ENCODE data around the gene GATD1. TPM values are rescaled to one million over a fixed set of nuclear protein-coding genes. Genes with fewer than 3 reads are reported as not detected.

GATD1 gene
- total and polyA plus RNA-seq, 9 of the 15 experiments (the other 6 are each of a cell fraction or from before 2014, with no cell fraction given) = 2.8 to 144 (median 36.9) TPM

GRCh38 chr11:818396-819128 lies 41.3 kb upstream of the GATD1 start, which contains the start of gene PNPLA2 (continued):
- TF ChIP-seq ATF7 (IDR thresholded peaks at IDR 0.05) = peak; percentile 70
- no peak for TF ChIP-seq HOMEZ (CRISPR knock-in tag; IDR thresholded peaks at IDR 0.05)
- TF ChIP-seq MAX (CRISPR knock-in tag; IDR thresholded peaks at IDR 0.05) = 0 out of 2 replicates have a peak, but pooled peaks have one; percentile 25
- TF ChIP-seq, protein P1, sequence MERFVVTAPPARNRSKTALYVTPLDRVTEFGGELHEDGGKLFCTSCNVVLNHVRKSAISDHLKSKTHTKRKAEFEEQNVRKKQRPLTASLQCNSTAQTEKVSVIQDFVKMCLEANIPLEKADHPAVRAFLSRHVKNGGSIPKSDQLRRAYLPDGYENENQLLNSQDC (CRISPR knock-in tag; IDR thresholded peaks at IDR 0.05) = no peak
- no peak for TF ChIP-seq NFATC3 (IDR thresholded peaks at IDR 0.05)
- TF ChIP-seq JUND (IDR thresholded peaks at IDR 0.05; ENCODE audit: borderline replicate concordance, low read depth, low read length) = peak; percentile 50; the same call in 1 of the 2 replicates
- TF ChIP-seq JUND (tag; IDR thresholded peaks at IDR 0.05; ENCODE audit: borderline replicate concordance, low read depth, low read length) = peak; percentile 16; the same call in 1 of the 3 replicates
- TF ChIP-seq NFIC (IDR thresholded peaks at IDR 0.05) = 0 out of 2 replicates have a peak, but pooled peaks have one; percentile 14
- TF ChIP-seq MTF1 (CRISPR knock-in tag; IDR thresholded peaks at IDR 0.05; ENCODE audit: borderline replicate concordance) = no peak
- TF ChIP-seq, protein P2, sequence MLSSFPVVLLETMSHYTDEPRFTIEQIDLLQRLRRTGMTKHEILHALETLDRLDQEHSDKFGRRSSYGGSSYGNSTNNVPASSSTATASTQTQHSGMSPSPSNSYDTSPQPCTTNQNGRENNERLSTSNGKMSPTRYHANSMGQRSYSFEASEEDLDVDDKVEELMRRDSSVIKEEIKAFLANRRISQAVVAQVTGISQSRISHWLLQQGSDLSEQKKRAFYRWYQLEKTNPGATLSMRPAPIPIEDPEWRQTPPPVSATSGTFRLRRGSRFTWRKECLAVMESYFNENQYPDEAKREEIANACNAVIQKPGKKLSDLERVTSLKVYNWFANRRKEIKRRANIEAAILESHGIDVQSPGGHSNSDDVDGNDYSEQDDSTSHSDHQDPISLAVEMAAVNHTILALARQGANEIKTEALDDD (IDR thresholded peaks at IDR 0.05) = no peak
- TF ChIP-seq, protein P3, sequence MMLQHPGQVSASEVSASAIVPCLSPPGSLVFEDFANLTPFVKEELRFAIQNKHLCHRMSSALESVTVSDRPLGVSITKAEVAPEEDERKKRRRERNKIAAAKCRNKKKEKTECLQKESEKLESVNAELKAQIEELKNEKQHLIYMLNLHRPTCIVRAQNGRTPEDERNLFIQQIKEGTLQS (IDR thresholded peaks at IDR 0.05) = peak; percentile 83
- TF ChIP-seq, protein P3 (CRISPR knock-in tag; conservative IDR thresholded peaks at IDR 0.05) = no peak
- peak; percentile 65 for TF ChIP-seq CEBPB (tag; IDR thresholded peaks at IDR 0.05)
- TF ChIP-seq USF1 (CRISPR knock-in tag; IDR thresholded peaks at IDR 0.05) = peak; percentile 35; the same call in 1 of the 2 replicates
- TF ChIP-seq, protein P4, sequence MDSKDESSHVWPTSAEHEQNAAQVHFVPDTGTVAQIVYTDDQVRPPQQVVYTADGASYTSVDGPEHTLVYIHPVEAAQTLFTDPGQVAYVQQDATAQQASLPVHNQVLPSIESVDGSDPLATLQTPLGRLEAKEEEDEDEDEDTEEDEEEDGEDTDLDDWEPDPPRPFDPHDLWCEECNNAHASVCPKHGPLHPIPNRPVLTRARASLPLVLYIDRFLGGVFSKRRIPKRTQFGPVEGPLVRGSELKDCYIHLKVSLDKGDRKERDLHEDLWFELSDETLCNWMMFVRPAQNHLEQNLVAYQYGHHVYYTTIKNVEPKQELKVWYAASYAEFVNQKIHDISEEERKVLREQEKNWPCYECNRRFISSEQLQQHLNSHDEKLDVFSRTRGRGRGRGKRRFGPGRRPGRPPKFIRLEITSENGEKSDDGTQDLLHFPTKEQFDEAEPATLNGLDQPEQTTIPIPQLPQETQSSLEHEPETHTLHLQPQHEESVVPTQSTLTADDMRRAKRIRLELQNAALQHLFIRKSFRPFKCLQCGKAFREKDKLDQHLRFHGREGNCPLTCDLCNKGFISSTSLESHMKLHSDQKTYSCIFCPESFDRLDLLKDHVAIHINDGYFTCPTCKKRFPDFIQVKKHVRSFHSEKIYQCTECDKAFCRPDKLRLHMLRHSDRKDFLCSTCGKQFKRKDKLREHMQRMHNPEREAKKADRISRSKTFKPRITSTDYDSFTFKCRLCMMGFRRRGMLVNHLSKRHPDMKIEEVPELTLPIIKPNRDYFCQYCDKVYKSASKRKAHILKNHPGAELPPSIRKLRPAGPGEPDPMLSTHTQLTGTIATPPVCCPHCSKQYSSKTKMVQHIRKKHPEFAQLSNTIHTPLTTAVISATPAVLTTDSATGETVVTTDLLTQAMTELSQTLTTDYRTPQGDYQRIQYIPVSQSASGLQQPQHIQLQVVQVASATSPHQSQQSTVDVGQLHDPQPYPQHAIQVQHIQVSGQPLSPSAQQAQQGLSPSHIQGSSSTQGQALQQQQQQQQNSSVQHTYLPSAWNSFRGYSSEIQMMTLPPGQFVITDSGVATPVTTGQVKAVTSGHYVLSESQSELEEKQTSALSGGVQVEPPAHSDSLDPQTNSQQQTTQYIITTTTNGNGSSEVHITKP (IDR thresholded peaks at IDR 0.05; ENCODE audit: partially characterized antibody) = peak; percentile 10
- peak; percentile 7 for TF ChIP-seq FIP1L1 (IDR thresholded peaks at IDR 0.05; ENCODE audit: low read depth, low read length, poor library complexity, severe bottlenecking)
- TF ChIP-seq, protein P5, sequence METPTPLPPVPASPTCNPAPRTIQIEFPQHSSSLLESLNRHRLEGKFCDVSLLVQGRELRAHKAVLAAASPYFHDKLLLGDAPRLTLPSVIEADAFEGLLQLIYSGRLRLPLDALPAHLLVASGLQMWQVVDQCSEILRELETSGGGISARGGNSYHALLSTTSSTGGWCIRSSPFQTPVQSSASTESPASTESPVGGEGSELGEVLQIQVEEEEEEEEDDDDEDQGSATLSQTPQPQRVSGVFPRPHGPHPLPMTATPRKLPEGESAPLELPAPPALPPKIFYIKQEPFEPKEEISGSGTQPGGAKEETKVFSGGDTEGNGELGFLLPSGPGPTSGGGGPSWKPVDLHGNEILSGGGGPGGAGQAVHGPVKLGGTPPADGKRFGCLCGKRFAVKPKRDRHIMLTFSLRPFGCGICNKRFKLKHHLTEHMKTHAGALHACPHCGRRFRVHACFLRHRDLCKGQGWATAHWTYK (CRISPR knock-in tag; IDR thresholded peaks at IDR 0.05) = no peak

Measured in K562 (cell line).